H9 (cell line): ENCODE data around the gene ASCC1. TPM values are rescaled to one million over a fixed set of nuclear protein-coding genes. Genes with fewer than 3 reads are reported as not detected.

Source experiments
- DNase-seq: peaks from one replicate; pipeline ENCODE4 v3.0.0-alpha.2; 2017
- H2AFZ ChIP-seq: one replicate; pipeline ENCODE4 v1.6.1; 2013; ENCODE audit warnings: mild to moderate bottlenecking, low read length, control low read depth, moderate library complexity
- H2AK5ac ChIP-seq: 2 replicates; pipeline ENCODE4 v1.6.1; 2013; ENCODE audit warnings: low read length, control low read depth, mixed read lengths; ENCODE audit not compliant: insufficient read length
- H2BK120ac ChIP-seq: one replicate; pipeline ENCODE4 v1.6.1; 2013; ENCODE audit warnings: low read depth, mild to moderate bottlenecking, low read length, control low read depth, inconsistent platforms; ENCODE audit not compliant: poor library complexity, severe bottlenecking
- H2BK12ac ChIP-seq: 2 replicates; pipeline ENCODE4 v1.6.1; 2013; ENCODE audit warnings: low read length, control low read depth, mixed read lengths, low read depth; ENCODE audit not compliant: insufficient read length
- H2BK15ac ChIP-seq: 2 replicates; pipeline ENCODE4 v1.6.1; 2013; ENCODE audit warnings: low read depth, low read length, control low read depth
- H2BK20ac ChIP-seq: one replicate; pipeline ENCODE4 v1.6.1; 2013; ENCODE audit warnings: low read depth, mild to moderate bottlenecking, low read length, control low read depth, inconsistent platforms; ENCODE audit not compliant: poor library complexity, severe bottlenecking
- H2BK5ac ChIP-seq: 2 replicates; pipeline ENCODE4 v1.6.1; 2013; ENCODE audit warnings: low read length, control low read depth, mixed read lengths; ENCODE audit not compliant: insufficient read length
- H3K14ac ChIP-seq: 2 replicates; pipeline ENCODE4 v1.6.1; 2013; ENCODE audit warnings: low read length, control low read depth; ENCODE audit not compliant: insufficient read depth
- H3K18ac ChIP-seq: 2 replicates; pipeline ENCODE4 v1.6.1; 2013; ENCODE audit warnings: low read depth, mild to moderate bottlenecking, mixed read lengths, low read length, control low read depth; ENCODE audit not compliant: insufficient read length
- H3K23ac ChIP-seq: 2 replicates; pipeline ENCODE4 v1.6.1; 2013; ENCODE audit warnings: low read length, control low read depth, mixed read lengths, low read depth; ENCODE audit not compliant: insufficient read length
- H3K23me2 ChIP-seq: 2 replicates; pipeline ENCODE4 v1.6.1; 2013; ENCODE audit warnings: low read depth, mild to moderate bottlenecking, mixed read lengths, low read length, control low read depth; ENCODE audit not compliant: insufficient read length, poor library complexity, severe bottlenecking
- H3K27ac ChIP-seq: 2 replicates; pipeline ENCODE4 v1.5.1; 2013; ENCODE audit warnings: low read length, control low read depth, mixed read lengths, low read depth; ENCODE audit not compliant: insufficient read length
- H3K27me3 ChIP-seq: 2 replicates; pipeline ENCODE4 v1.6.1; 2013; ENCODE audit warnings: low read length, control low read depth, inconsistent platforms; ENCODE audit not compliant: insufficient read depth
- H3K4ac ChIP-seq: 2 replicates; pipeline ENCODE4 v1.6.1; 2013; ENCODE audit warnings: low read depth, mild to moderate bottlenecking, control low read depth, inconsistent platforms, low read length, moderate library complexity
- H3K4me1 ChIP-seq: 2 replicates; pipeline ENCODE4 v1.6.1; 2013; ENCODE audit warnings: low read length, control low read depth, inconsistent platforms; ENCODE audit not compliant: insufficient read depth
- H3K4me2 ChIP-seq: 2 replicates; pipeline ENCODE4 v1.6.1; 2013; ENCODE audit warnings: low read length, control low read depth, mixed read lengths; ENCODE audit not compliant: insufficient read length, insufficient read depth
- H3K56ac ChIP-seq: 2 replicates; pipeline ENCODE4 v1.6.1; 2013; ENCODE audit warnings: low read depth, mild to moderate bottlenecking, mixed read lengths, low read length, control low read depth; ENCODE audit not compliant: insufficient read length
- H3K79me1 ChIP-seq: 2 replicates; pipeline ENCODE4 v1.6.1; 2013; ENCODE audit warnings: low read depth, mild to moderate bottlenecking, moderate library complexity, low read length, control low read depth, inconsistent platforms; ENCODE audit not compliant: insufficient read depth, poor library complexity, severe bottlenecking
- H3K79me2 ChIP-seq: 2 replicates; pipeline ENCODE4 v1.6.1; 2013; ENCODE audit warnings: low read length, control low read depth, inconsistent platforms; ENCODE audit not compliant: insufficient read depth
- H3K9ac ChIP-seq: 2 replicates; pipeline ENCODE4 v1.6.1; 2013; ENCODE audit warnings: low read length, control low read depth, mixed read lengths; ENCODE audit not compliant: insufficient read length; ENCODE audit errors: extremely low read depth
- H3K9me3 ChIP-seq: one replicate; pipeline ENCODE4 v1.6.1; 2013; ENCODE audit warnings: low read depth, low read length, inconsistent platforms; ENCODE audit not compliant: control insufficient read depth
- H3T11ph ChIP-seq: one replicate; pipeline ENCODE4 v1.6.1; 2013; ENCODE audit warnings: mild to moderate bottlenecking, low read length, control low read depth, inconsistent platforms
- H4K20me1 ChIP-seq: one replicate; pipeline ENCODE4 v1.6.1; 2013; ENCODE audit not compliant: control insufficient read depth, insufficient read length, insufficient read depth
- H4K5ac ChIP-seq: 2 replicates; pipeline ENCODE4 v1.6.1; 2013; ENCODE audit warnings: low read depth, mild to moderate bottlenecking, mixed read lengths, low read length, control low read depth; ENCODE audit not compliant: insufficient read length
- H4K8ac ChIP-seq: replicated peaks from 2 replicates; pipeline ENCODE4 v1.6.1; 2013; ENCODE audit warnings: low read length, control low read depth, mixed read lengths, low read depth; ENCODE audit not compliant: insufficient read length
- H4K91ac ChIP-seq: 2 replicates; pipeline ENCODE4 v1.6.1; 2013; ENCODE audit warnings: low read depth, mild to moderate bottlenecking, moderate library complexity, mixed read lengths, low read length, control low read depth; ENCODE audit not compliant: insufficient read length
- H3K27ac Mint-ChIP-seq, 3 experiments: 2 replicates in 2 of 3; 3 replicates in 1 of 3; pipeline ENCODE4 v1.8.0; 2020 to 2021; ENCODE audit warnings: mixed read lengths in 3 of 3, mild to moderate bottlenecking in 1 of 3, moderate library complexity in 1 of 3
- H3K27me3 Mint-ChIP-seq: 2 replicates; pipeline ENCODE4 v1.8.0; 2021; ENCODE audit warnings: low read depth, mild to moderate bottlenecking, moderate library complexity, mixed read lengths
- H3K36me3 Mint-ChIP-seq, 3 experiments: 2 replicates in 2 of 3; 3 replicates in 1 of 3; pipeline ENCODE4 v1.8.0; 2020 to 2021; ENCODE audit warnings: low read depth in 3 of 3, mixed read lengths in 3 of 3; ENCODE audit not compliant: insufficient read depth in 1 of 3
- H3K4me1 Mint-ChIP-seq, 2 experiments: 2 replicates each; pipeline ENCODE4 v1.8.0; 2020; ENCODE audit warnings: mixed read lengths in 2 of 2
- H3K4me3 Mint-ChIP-seq, 2 experiments: 2 replicates in 1 of 2; 3 replicates in 1 of 2; pipeline ENCODE4 v1.8.0; 2020 to 2021; ENCODE audit warnings: mild to moderate bottlenecking in 2 of 2, mixed read lengths in 2 of 2, moderate library complexity in 1 of 2
- H3K9me3 Mint-ChIP-seq, 2 experiments: 2 replicates in 1 of 2; 3 replicates in 1 of 2; pipeline ENCODE4 v1.8.0; 2020; ENCODE audit warnings: mild to moderate bottlenecking in 2 of 2, mixed read lengths in 2 of 2, moderate library complexity in 1 of 2
- WGBS: extraction: QIAGEN DNeasy Blood & Tissue Kit; methylation state at CpG from one replicate; pipeline ENCODE4 v1.1.7; 2013; ENCODE audit warnings: missing lambda C conversion rate, low lambda C conversion rate, mixed read lengths; ENCODE audit not compliant: insufficient read length; ENCODE audit errors: extremely low coverage; 5-methylcytosine and 5-hydroxymethylcytosine counted together
- total RNA-seq: library from RNA; stranded (reverse); gene quantifications from 2 replicates; pipeline ENCODE4 v1.2.1, GENCODE V29; 2021
- TF ChIP-seq, protein P1 (sequence below): fragments of 200-600 bp; sonication (generic); conservative IDR thresholded peaks from 3 replicates; pipeline ENCODE4 v1.8.0; 2021; ENCODE audit warnings: antibody characterized with exemption, mild to moderate bottlenecking

Gene ASCC1
- total RNA-seq, 1 experiment from 2014 or later = 41.2 TPM

DNA sequence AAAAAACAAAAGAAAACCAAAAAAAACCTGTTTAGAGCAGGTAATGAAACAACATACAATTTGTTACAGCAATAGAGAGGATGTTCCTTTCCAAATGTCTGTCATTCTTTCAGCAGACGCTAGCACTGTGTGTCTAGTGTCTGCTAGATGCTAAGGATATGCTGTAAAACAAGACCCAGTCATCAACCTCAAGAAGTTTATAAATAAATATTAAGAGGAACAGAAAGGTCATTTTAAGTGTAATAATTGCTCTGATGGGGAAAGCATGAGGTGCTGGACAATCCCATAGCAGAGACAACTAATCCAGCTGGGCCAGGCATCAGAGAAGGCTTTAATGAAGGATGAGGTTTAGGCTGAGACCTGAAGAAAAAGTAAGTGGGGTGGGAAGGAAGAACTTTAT, 23.3 kb upstream of the ASCC1 start:
- no peaks in the 10 kb centered on the region for H3K27me3 ChIP-seq
- no peak overlapping the region for H2BK15ac ChIP-seq
- no peak overlapping the region for H3K23ac ChIP-seq
- WGBS = no CpG with 5 or more reads among the region's 1 CpG
- TF ChIP-seq, protein P1, sequence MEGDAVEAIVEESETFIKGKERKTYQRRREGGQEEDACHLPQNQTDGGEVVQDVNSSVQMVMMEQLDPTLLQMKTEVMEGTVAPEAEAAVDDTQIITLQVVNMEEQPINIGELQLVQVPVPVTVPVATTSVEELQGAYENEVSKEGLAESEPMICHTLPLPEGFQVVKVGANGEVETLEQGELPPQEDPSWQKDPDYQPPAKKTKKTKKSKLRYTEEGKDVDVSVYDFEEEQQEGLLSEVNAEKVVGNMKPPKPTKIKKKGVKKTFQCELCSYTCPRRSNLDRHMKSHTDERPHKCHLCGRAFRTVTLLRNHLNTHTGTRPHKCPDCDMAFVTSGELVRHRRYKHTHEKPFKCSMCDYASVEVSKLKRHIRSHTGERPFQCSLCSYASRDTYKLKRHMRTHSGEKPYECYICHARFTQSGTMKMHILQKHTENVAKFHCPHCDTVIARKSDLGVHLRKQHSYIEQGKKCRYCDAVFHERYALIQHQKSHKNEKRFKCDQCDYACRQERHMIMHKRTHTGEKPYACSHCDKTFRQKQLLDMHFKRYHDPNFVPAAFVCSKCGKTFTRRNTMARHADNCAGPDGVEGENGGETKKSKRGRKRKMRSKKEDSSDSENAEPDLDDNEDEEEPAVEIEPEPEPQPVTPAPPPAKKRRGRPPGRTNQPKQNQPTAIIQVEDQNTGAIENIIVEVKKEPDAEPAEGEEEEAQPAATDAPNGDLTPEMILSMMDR = no peak
- H3K4me2 ChIP-seq = no peak overlapping the region
- Mint-ChIP-seq H3K27me3 (no peaks in the 10 kb centered on the region), H3K27ac (peak overlapping the region in 2 of 3 experiments; percentile 3 to 45; a peak in 1 of 7 replicates), H3K36me3 (peaks cover 6 to 16% (median 12%) of the 10 kb centered on the region in 3 experiments), H3K4me3 (no peak overlapping the region), H3K9me3 (no peaks in the 10 kb centered on the region), H3K4me1 (peaks cover 8 to 13% of the 10 kb centered on the region in 2 experiments)
- H3K18ac ChIP-seq = no peak overlapping the region
- H2AK5ac ChIP-seq = no peak overlapping the region
- no peak overlapping the region for H2BK12ac ChIP-seq
- H2AFZ ChIP-seq = no peak overlapping the region
- H3T11ph ChIP-seq = no peak overlapping the region
- no peak overlapping the region for H4K8ac ChIP-seq
- H4K5ac ChIP-seq = no peak overlapping the region
- no peaks in the 10 kb centered on the region for H3K23me2 ChIP-seq
- no peak overlapping the region for H3K27ac ChIP-seq
- no peak overlapping the region for H3K56ac ChIP-seq
- H3K4ac ChIP-seq = no peak overlapping the region
- no peak overlapping the region for H3K9ac ChIP-seq
- H3K14ac ChIP-seq = no peak overlapping the region
- no peaks in the 10 kb centered on the region for H3K79me2 ChIP-seq
- no peaks in the 10 kb centered on the region for H3K9me3 ChIP-seq
- no peaks in the 10 kb centered on the region; the same call in 1 of the 2 replicates for H3K4me1 ChIP-seq
- no peaks in the 10 kb centered on the region for H4K20me1 ChIP-seq
- H2BK20ac ChIP-seq = no peak overlapping the region
- no peak overlapping the region for H4K91ac ChIP-seq
- peak overlapping the region; percentile 69 for H2BK5ac ChIP-seq
- no peak overlapping the region for H2BK120ac ChIP-seq
- no peaks in the 10 kb centered on the region for H3K79me1 ChIP-seq
- no peak for DNase-seq
